Rectal smooth muscle tissue (tissue), 1 donor: Measurements from ENCODE around the gene RBM20.
"Not testable (repeated sequence)": the region's sequence is repeated elsewhere in the genome, so short reads cannot be mapped to it uniquely, and the experiment has no call there.

Experiments
- H3K27ac ChIP-seq: one replicate; pipeline ENCODE4 v1.7.0; 2013; ENCODE audit warnings: low read depth, low read length, inconsistent platforms
- H3K27me3 ChIP-seq: one replicate; pipeline ENCODE4 v1.7.0; 2013; ENCODE audit warnings: low read length; ENCODE audit not compliant: control insufficient read depth, insufficient read depth
- H3K36me3 ChIP-seq: one replicate; pipeline ENCODE4 v1.7.0; 2013; ENCODE audit warnings: low read length; ENCODE audit not compliant: control insufficient read depth, insufficient read depth
- H3K4me1 ChIP-seq: one replicate; pipeline ENCODE4 v1.7.0; 2013; ENCODE audit warnings: low read length; ENCODE audit not compliant: control insufficient read depth, insufficient read depth
- H3K4me3 ChIP-seq: one replicate; pipeline ENCODE4 v1.7.0; 2013; ENCODE audit warnings: low read length
- H3K9ac ChIP-seq: one replicate; pipeline ENCODE4 v1.7.0; 2013; ENCODE audit warnings: low read length

The RBM20 gene

DNA sequence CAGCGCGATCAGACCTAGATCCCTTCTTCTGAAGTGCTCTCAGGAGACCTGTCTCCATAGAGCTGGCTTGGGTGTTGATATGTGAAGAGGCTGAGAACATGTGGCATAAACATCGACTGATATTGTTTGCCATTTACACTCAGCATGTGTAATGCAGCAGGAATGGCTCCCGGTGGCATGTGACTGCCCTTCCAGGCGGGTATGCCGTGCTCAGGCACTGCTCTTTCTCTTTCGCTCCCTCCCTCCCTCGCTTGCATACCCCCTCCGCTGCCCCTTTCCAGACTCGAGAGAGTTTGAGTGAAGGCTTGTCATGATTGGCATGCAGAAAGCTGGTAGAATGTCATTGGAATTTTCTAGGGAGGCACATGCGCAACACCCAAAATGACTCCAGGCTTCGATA lies 120.2 kb downstream of the RBM20 start:
- H3K27me3 ChIP-seq, result no peaks in the 10 kb centered on the region
- no peak overlapping the region for H3K9ac ChIP-seq
- no peaks in the 10 kb centered on the region for H3K36me3 ChIP-seq
- no peaks in the 10 kb centered on the region for H3K4me1 ChIP-seq
- H3K27ac ChIP-seq, result no peak overlapping the region
- H3K4me3 ChIP-seq, result no peak overlapping the region

DNA sequence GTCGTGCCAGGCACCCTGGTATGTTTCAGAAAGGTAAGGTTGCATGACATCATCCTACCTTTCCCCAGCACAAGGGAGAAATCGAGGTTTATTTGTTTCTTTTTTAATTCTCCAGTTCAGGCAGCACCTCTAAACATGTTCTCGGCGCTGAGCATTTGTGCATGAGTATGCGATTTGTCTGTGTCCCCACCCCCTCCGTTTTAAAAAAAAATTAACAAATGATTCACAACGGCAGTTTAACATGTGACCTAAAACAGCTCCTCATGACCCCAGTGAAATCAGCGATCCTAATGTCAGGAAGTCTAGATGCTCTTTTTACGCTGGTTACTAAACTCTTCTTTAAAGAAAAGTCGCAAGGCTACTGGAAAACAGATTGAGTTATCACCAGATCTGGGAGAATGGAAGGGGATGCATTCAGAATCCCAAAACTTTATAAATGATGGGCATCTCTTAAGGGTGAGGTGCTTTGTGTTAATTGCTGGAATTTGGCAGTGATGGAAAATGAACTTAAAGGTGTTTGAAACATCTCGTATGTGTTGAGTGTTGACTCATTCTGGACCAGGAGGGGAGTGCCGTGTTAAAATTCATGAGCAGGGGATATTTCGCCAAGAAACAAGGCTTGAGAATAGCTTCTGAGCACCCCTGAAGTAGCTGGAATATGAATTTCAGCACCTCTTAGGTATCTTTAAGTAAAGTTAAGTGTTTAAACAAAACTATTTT lies 120.8 kb downstream of the RBM20 start:
- H3K27ac ChIP-seq, result no peak overlapping the region
- H3K4me3 ChIP-seq, result no peak overlapping the region

DNA sequence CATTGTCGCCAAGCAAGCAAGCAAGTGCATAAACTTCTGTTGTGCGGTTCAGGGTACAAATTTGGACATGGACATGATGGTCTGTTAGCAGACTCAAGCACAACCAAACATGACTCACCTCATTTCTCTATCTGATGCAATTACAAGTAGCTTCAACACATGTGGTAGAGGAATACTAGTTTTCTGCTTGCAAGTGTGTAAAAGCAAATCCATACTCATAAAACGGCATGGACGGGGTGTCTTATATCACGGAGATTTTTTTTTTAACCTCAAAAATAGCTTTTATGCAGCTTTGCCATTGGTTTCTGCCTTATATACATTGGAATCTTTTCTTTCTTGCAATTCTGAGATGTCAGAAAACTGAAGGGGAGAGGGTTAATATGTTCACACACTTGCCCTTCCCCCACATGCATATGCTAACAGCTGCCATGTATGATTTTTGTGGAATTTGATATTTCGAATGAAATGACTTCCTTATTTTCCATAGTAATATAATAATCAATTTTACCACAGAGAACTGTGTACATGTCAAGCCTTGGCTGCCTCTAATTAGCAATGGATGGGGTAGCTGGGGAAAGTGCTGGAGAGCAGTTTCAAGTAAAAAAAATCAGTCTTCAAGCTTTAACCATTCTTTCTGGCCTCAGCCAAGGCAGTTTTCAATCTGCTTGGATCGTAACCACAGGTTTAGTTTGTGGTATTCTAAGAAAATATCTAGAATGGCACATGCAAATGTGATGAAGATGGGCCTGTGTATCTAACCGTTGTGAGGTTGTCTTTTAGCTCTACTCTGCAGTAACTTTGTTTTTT lies 121.6 kb downstream of the RBM20 start:
- H3K4me1 ChIP-seq, result no peaks in the 10 kb centered on the region
- H3K36me3 ChIP-seq, result no peaks in the 10 kb centered on the region
- no peak overlapping the region for H3K4me3 ChIP-seq
- H3K27me3 ChIP-seq, result no peaks in the 10 kb centered on the region
- no peak overlapping the region for H3K9ac ChIP-seq
- H3K27ac ChIP-seq, result no peak overlapping the region

More for the DNA sequence above, 120.8 kb downstream of the RBM20 start:
- Histone ChIP-seq H3K9ac (no peak overlapping the region), H3K36me3 (no peaks in the 10 kb centered on the region), H3K4me1 (no peaks in the 10 kb centered on the region), H3K27me3 (no peaks in the 10 kb centered on the region)

DNA sequence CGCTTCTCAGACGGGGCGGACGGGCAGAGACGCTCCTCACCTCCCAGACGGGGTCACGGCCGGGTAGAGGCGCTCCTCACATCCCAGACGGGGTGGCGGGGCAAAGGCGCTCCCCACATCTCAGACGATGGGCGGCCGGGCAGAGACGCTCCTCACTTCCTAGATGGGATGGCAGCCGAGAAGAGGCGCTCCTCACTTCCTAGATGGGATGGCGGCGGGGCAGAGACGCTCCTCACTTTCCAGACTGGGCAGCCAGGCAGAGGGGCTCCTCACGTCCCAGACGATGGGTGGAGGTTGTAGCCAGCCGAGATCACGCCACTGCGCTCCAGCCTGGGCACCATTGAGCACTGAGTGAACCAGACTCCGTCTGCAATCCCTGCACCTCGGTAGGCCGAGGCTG lies 123.5 kb downstream of the RBM20 start:
- H3K4me3 ChIP-seq, H3K4me1 ChIP-seq, H3K27ac ChIP-seq, H3K27me3 ChIP-seq, H3K9ac ChIP-seq, H3K36me3 ChIP-seq: not testable (repeated sequence)

DNA sequence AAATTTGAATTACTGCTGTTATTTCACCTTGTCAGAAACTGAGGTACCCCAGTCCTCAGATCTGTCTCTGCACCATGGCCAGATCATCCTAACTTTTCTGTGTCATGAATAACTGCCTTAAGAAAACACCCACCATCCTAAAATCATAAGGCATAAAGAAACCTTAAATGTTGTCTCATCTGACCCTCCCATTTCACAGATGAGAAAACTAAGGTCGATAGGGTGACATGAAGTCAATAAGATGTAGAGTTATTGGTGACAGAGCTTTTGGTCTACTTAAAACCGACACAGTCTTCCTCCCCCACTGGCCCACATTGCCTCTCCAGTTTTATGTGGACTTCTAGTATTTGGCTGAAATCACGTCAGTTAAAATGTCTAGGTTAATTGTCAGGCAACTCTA lies 126.1 kb downstream of the RBM20 start:
- no peaks in the 10 kb centered on the region for H3K27me3 ChIP-seq
- no peak overlapping the region for H3K4me3 ChIP-seq
- H3K27ac ChIP-seq, result no peak overlapping the region
- no peaks in the 10 kb centered on the region for H3K36me3 ChIP-seq
- no peaks in the 10 kb centered on the region for H3K4me1 ChIP-seq
- H3K9ac ChIP-seq, result no peak overlapping the region

DNA sequence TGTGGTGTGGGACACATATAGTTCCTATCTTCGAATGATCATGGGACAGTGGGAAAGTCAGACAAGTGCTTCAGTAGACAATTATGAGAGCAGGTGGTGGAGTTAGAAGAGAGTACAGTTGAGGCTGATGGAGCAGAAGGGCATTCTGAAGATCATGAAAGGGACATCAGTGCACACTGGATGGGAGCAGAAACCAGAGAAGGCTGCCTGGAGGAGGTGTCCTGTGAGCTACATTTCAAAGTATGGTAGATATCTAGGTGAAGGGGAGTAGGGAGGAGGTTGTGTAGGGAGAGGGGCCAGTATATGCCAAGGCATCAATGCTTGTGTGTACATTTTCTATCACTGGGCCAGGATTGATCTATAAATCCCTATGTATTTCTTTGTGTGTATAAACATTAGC lies 127.3 kb downstream of the RBM20 start:
- Histone ChIP-seq H3K4me1 (no peaks in the 10 kb centered on the region), H3K4me3 (no peak overlapping the region), H3K27ac (no peak overlapping the region), H3K27me3 (no peaks in the 10 kb centered on the region), H3K9ac (no peak overlapping the region), H3K36me3 (no peaks in the 10 kb centered on the region)

DNA sequence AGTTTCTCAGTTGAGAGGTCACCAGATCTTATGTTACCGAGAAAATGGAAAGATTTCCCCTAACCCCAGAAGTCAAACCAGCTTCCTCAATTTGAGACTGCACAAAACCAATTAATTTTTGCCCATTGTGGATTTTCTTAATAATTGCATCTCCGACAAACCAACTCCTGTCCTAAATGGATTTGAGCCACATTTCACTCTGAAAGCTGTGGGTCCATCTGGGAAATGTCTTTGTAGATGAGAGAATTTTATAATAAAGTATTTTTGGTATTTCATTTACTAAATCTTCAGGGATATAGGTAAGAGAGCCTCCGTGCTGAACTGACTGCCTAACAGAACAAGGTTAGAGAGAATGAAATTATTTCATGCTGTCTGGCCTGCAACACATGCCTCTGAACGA lies 127.9 kb downstream of the RBM20 start:
- Histone ChIP-seq H3K36me3 (no peaks in the 10 kb centered on the region), H3K27me3 (no peaks in the 10 kb centered on the region), H3K4me1 (no peaks in the 10 kb centered on the region), H3K4me3 (no peak overlapping the region), H3K9ac (no peak overlapping the region), H3K27ac (no peak overlapping the region)

DNA sequence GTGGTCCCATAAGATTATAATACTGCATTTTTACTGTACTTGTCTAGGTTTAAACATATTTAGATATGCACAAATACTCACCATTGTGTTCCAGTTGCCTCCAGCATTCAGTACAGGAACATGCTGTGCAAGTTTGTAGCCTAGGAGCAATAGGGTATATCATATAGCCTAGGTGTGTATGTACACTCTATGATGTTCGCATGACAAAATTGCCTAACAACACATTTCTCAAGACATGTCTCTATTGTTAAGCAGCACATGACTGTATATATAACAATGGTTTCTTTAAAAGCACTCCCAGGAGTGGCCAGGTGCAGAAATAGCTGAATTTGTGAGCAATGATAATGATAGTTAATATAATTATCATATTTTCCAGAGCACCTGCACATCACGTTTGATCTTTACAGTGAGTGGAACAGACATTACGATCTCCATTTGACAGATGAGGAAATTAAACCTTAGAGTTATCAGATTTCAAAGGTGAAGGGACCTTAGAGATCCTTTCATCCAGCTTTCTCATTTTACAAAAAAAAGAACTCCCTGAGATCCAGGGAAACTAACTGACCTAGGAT lies 128.4 kb downstream of the RBM20 start:
- Histone ChIP-seq H3K27ac (no peak overlapping the region), H3K27me3 (no peaks in the 10 kb centered on the region), H3K9ac (no peak overlapping the region), H3K36me3 (no peaks in the 10 kb centered on the region), H3K4me3 (no peak overlapping the region), H3K4me1 (no peaks in the 10 kb centered on the region)

DNA sequence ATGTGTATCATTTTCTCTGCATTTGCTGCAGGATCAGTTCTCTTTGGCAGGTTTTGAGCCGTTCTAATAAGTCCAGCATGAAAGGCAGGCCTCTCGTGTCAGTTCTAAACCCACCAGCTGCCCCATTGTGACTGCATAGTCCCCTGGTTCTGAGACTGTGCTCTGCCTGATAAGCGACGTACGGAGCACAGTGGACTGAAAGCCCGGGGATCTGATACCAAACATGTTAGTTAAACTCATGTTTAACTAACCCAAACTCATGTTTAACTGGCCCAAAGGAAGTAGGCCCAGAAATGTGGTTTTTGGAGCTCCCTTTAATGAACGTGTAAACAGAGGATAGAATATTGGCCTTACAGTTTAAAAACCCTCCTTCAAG lies 129.5 kb downstream of the RBM20 start:
- no peak overlapping the region for H3K9ac ChIP-seq
- no peak overlapping the region for H3K4me3 ChIP-seq
- no peaks in the 10 kb centered on the region for H3K36me3 ChIP-seq
- no peaks in the 10 kb centered on the region for H3K27me3 ChIP-seq
- H3K4me1 ChIP-seq, result no peaks in the 10 kb centered on the region
- no peak overlapping the region for H3K27ac ChIP-seq

DNA sequence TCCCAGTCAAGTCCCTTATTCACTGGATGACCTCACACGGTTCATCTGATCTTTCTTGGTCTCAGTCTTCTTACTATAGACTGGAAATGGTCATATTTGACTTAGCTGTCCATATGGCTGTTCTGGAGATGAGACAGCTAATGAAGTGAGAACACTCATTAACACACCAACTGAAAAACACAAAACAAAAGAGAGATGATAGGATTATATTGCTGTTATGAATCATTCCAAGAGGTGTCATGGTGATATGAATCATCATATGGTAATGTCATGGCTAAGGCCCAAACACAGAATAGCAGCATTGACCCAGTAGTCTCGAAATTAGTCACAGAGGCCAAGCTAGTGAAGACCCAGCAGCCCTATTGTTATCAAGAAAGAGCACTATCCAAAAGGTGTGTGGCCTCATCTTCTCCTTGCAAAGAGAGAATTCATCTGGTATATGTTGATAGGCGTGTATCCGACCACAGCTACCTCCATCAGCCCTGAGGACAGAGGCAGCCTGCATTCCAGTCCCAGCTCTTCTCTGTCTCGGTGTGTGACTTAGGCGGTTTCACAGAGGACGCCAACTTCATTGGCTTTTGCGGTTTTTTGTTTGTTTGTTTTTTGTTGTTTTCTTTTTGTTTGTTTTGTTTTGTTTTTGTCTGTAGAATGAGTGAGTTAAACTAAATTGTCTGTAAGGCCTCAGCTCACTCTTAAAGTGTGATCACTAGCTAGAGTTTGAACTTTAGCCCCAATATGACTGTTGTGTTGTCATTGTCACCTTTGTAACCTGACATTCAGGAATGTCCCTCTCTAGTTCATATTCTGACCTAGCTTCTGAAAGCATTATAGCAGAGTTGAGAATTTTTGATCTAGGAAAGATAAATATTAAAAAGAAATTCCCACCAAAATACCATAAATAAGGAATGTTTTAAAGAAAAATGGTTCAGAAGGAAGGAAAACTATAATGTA lies 130.2 kb downstream of the RBM20 start:
- H3K4me1 ChIP-seq, result no peaks in the 10 kb centered on the region
- no peak overlapping the region for H3K4me3 ChIP-seq
- no peak overlapping the region for H3K27ac ChIP-seq
- H3K9ac ChIP-seq, result no peak overlapping the region
- H3K36me3 ChIP-seq, result no peaks in the 10 kb centered on the region
- H3K27me3 ChIP-seq, result no peaks in the 10 kb centered on the region

DNA sequence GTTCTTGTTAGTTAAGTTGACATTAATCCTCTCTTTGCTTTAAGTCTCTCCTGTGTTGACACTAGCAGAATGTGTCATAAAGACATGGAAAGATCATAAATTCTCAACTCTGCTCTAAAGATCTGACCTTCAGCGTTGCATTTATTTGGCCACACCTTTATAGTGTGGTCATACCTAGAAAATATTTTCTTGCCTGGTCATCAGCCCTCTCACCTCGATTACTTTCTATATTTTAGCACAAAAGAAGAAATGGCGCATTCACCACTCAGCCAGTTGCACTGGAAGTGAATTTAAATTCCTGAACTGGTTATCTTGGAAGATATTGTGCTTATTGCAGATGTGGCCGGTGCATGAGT lies 130.9 kb downstream of the RBM20 start:
- no peak overlapping the region for H3K9ac ChIP-seq
- H3K27me3 ChIP-seq, result no peaks in the 10 kb centered on the region
- no peaks in the 10 kb centered on the region for H3K36me3 ChIP-seq
- H3K27ac ChIP-seq, result no peak overlapping the region
- no peak overlapping the region for H3K4me3 ChIP-seq
- H3K4me1 ChIP-seq, result no peaks in the 10 kb centered on the region

DNA sequence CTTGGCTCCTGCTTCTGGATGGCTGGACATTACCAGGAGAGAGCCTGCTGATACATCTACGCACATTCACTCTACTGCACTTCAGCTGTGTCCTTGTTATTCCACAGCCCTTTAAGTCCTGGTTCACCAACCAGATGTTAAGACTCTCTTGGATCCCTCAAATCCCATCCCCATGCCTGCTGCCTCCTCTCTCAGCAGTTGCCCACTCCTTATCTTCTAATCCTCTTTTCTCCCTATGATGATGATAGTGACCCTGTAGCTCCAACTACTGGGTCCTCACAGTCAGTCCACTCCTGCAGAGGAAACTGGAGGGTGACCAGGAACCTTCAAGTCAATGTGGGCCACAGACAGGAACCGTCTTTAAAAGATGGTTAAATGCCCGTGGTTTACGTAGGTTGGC lies 131.3 kb downstream of the RBM20 start:
- no peak overlapping the region for H3K27ac ChIP-seq
- no peaks in the 10 kb centered on the region for H3K36me3 ChIP-seq

More for the DNA sequence above, 131.3 kb downstream of the RBM20 start:
- H3K4me3 ChIP-seq, result no peak overlapping the region
- H3K4me1 ChIP-seq, result no peaks in the 10 kb centered on the region
- H3K9ac ChIP-seq, result no peak overlapping the region
- no peaks in the 10 kb centered on the region for H3K27me3 ChIP-seq
